Prostate gland (tissue), 2 donors: ENCODE results near the gene NETO2. TPM values are rescaled to one million over a fixed set of nuclear protein-coding genes. Genes with fewer than 3 reads are reported as not detected.

Experiments
- DNase-seq: peaks from one replicate; pipeline ENCODE4 v3.0.0-alpha.2; 2019; ENCODE audit warnings: low spot score
- H3K27ac ChIP-seq, 2 donors: fragments of 200-600 bp; sonication (generic); 2 replicates each; pipeline ENCODE4 v1.5.1; 2017 to 2019
- H3K27me3 ChIP-seq: fragments of 200-600 bp; sonication (generic); replicated peaks from 2 replicates; pipeline ENCODE4 v1.5.1; 2019; ENCODE audit not compliant: insufficient read depth
- H3K36me3 ChIP-seq, 2 donors: fragments of 200-600 bp; sonication (generic); 1 replicate in 1 of 2; 2 replicates in 1 of 2; pipeline versions ENCODE4 v1.5.1 to v1.8.1; 2017 to 2019
- H3K4me1 ChIP-seq: fragments of 200-600 bp; sonication (generic); replicated peaks from 2 replicates; pipeline ENCODE4 v1.5.1; 2019
- H3K4me3 ChIP-seq, 2 donors: fragments of 200-600 bp; sonication (generic); 2 replicates each; pipeline ENCODE4 v1.5.1; 2017 to 2019
- H3K9me3 ChIP-seq: fragments of 200-600 bp; sonication (generic); 2 replicates; pipeline ENCODE4 v1.5.1; 2017
- CTCF ChIP-seq, 4 experiments: fragments of 200-600 bp in 2 of 4; fragments of 450-650 bp in 2 of 4; sonication (generic) in 2 of 4; IDR thresholded peaks; 1 replicate in 3 of 4; 2 replicates in 1 of 4; pipeline ENCODE4 v1.5.1; 2016 to 2019; ENCODE audit warnings: antibody characterized with exemption in 4 of 4, mild to moderate bottlenecking in 2 of 4, moderate library complexity in 2 of 4
- POLR2A ChIP-seq: fragments of 450-650 bp; IDR thresholded peaks from one replicate; pipeline ENCODE4 v1.6.1; 2016; ENCODE audit warnings: antibody characterized with exemption, mild to moderate bottlenecking
- POLR2AphosphoS5 ChIP-seq: sonication (generic); formaldehyde crosslinking; IDR thresholded peaks from one replicate; pipeline ENCODE4 v1.6.1; 2017; ENCODE audit warnings: antibody characterized with exemption
- WGBS: methylation state at CpG from one replicate; pipeline ENCODE4 v1.1.5; 2018; 5-methylcytosine and 5-hydroxymethylcytosine counted together
- intact Hi-C: fragments of 100-400 bp; cut with DNase I; formaldehyde crosslinking; loops from one replicate; pipeline ENCODE4 v1.14.2; 2022
- total RNA-seq, 2 donors: library from RNA; depleted of rRNA; stranded (reverse); fragments of >200 nt; gene quantifications; one replicate each; pipeline ENCODE4 v1.1.0, GENCODE V29; 2016

Gene NETO2
- total RNA-seq, 2 donors from 2014 or later = 0.73 to 14.3 TPM

GRCh38 chr16:47084198-47084597, 59.5 kb downstream of the NETO2 start:
- Histone ChIP-seq H3K9me3 (no peaks in the 10 kb centered on the region), H3K36me3 (no peaks in the 10 kb centered on the region), H3K27ac (no peak overlapping the region), H3K27me3 (no peaks in the 10 kb centered on the region), H3K4me3 (no peak overlapping the region), H3K4me1 (no peaks in the 10 kb centered on the region)
- WGBS = 89% methylated on average over 6 of the region's 6 CpGs
- intact Hi-C loops = no loop called here
- DNase-seq = no peak
- no peak for TF ChIP-seq CTCF (IDR thresholded peaks at IDR 0.05)

GRCh38 chr16:47082099-47082865, 61.5 kb downstream of the NETO2 start:
- Histone ChIP-seq H3K27me3 (no peaks in the 10 kb centered on the region), H3K4me1 (no peaks in the 10 kb centered on the region), H3K4me3 (no peak overlapping the region), H3K9me3 (no peaks in the 10 kb centered on the region), H3K36me3 (no peaks in the 10 kb centered on the region), H3K27ac (no peak overlapping the region)
- TF ChIP-seq POLR2AphosphoS5 (no peak), CTCF (IDR thresholded peaks at IDR 0.05) (no peak), POLR2A (no peak)
- 84% methylated on average over 2 of the region's 2 CpGs for WGBS
- intact Hi-C loops = no loop called here
- no peak for DNase-seq

- DNase-seq = no peak
- H3K4me3 ChIP-seq = no peak overlapping the region
- no peaks in the 10 kb centered on the region for H3K36me3 ChIP-seq
- H3K27me3 ChIP-seq = no peaks in the 10 kb centered on the region
- intact Hi-C loops = no loop called here
- H3K4me1 ChIP-seq = no peaks in the 10 kb centered on the region
- TF ChIP-seq POLR2A (no peak), CTCF (IDR thresholded peaks at IDR 0.05) (no peak), POLR2AphosphoS5 (no peak)
- WGBS = 82% methylated on average over 1 of the region's 1 CpG
- no peak overlapping the region for H3K27ac ChIP-seq
- no peaks in the 10 kb centered on the region for H3K9me3 ChIP-seq
Observed at GRCh38 chr16:47081115-47081514, 62.6 kb downstream of the NETO2 start.

GRCh38 chr16:47079860-47080259, 63.9 kb downstream of the NETO2 start:
- TF ChIP-seq CTCF (IDR thresholded peaks at IDR 0.05) (no peak), POLR2AphosphoS5 (no peak), POLR2A (no peak)
- H3K4me3 ChIP-seq = no peak overlapping the region
- H3K36me3 ChIP-seq = no peaks in the 10 kb centered on the region
- H3K27me3 ChIP-seq = no peaks in the 10 kb centered on the region
- no peaks in the 10 kb centered on the region for H3K9me3 ChIP-seq
- no peak overlapping the region for H3K27ac ChIP-seq
- DNase-seq = no peak
- WGBS = 61% methylated on average over 5 of the region's 5 CpGs
- no peaks in the 10 kb centered on the region for H3K4me1 ChIP-seq
- intact Hi-C loops = no loop called here
